GM12878 (cell line): ENCODE measurements around the gene UXT. TPM values are rescaled to one million over a fixed set of nuclear protein-coding genes. Genes with fewer than 3 reads are reported as not detected.

ENCODE experiments used
- BCLAF1 ChIP-seq: fragments of 450-650 bp; IDR thresholded peaks from 2 replicates; pipeline ENCODE4 v1.6.1; 2017; ENCODE audit warnings: antibody characterized with exemption, mild to moderate bottlenecking, moderate library complexity
- CBX3 ChIP-seq: fragments of 200-600 bp; sonication (generic); IDR thresholded peaks from 2 replicates; pipeline ENCODE4 v1.6.1; 2016; ENCODE audit warnings: low read depth, borderline replicate concordance
- CREM ChIP-seq: IDR thresholded peaks from 2 replicates; pipeline ENCODE4 v1.6.1; 2014; ENCODE audit warnings: antibody characterized with exemption, low read depth
- CUX1 ChIP-seq: IDR thresholded peaks from 2 replicates; pipeline ENCODE4 v1.6.1; 2012; ENCODE audit warnings: improper control_type of control experiment, low read depth, low read length; ENCODE audit not compliant: insufficient replicate concordance
- E2F8 ChIP-seq: fragments of 450-650 bp; IDR thresholded peaks from 2 replicates; pipeline ENCODE4 v1.6.1; 2018; ENCODE audit warnings: mild to moderate bottlenecking, low read depth, moderate library complexity; ENCODE audit not compliant: partially characterized antibody
- EGR1 ChIP-seq, 2 experiments: IDR thresholded peaks; 1 replicate in 1 of 2; 2 replicates in 1 of 2; pipeline ENCODE4 v1.6.1; 2011 to 2012; ENCODE audit warnings: low read depth in 2 of 2, low read length in 2 of 2, borderline replicate concordance in 1 of 2, mild to moderate bottlenecking in 1 of 2, moderate library complexity in 1 of 2
- HDAC6 ChIP-seq: fragments of 200-600 bp; sonication (generic); IDR thresholded peaks from one replicate; pipeline ENCODE4 v1.8.0; 2017; ENCODE audit warnings: antibody characterized with exemption; ENCODE audit not compliant: unreplicated experiment
- HSF1 ChIP-seq: fragments of 150-350 bp; IDR thresholded peaks from 2 replicates; pipeline ENCODE4 v1.6.1; 2014; ENCODE audit warnings: mild to moderate bottlenecking, low read depth, low read length
- MAX ChIP-seq: IDR thresholded peaks from 2 replicates; pipeline ENCODE4 v1.6.1; 2012; ENCODE audit warnings: low read depth, low read length, improper control_type of control experiment
- POLR2AphosphoS2 ChIP-seq: IDR thresholded peaks from 2 replicates; pipeline ENCODE4 v1.6.1; 2011; ENCODE audit warnings: low read depth, mild to moderate bottlenecking, low read length, improper control_type of control experiment, moderate library complexity
- polyA plus RNA-seq, 11 experiments: library from polyadenylated mRNA; depleted of rRNA in 4 of 11; unstranded in 6 of 11; stranded (reverse) in 5 of 11; fragments of >200 nt; fragmentation: Nextera tagmentation in 4 of 11; fragmentation: Illumina TruSeq in 1 of 11; extraction: Ambion mirVana in 4 of 11; extraction: Trizol in 1 of 11; gene quantifications; 1 replicate in 1 of 11; 2 replicates in 10 of 11; pipeline versions ENCODE4 v1.2.1 to v1.2.3, GENCODE V29; 2011 to 2016; ENCODE audit warnings: inconsistent platforms in 2 of 11, missing spikeins in 2 of 11, low read depth in 1 of 11
- total RNA-seq, 4 experiments: library from RNA; depleted of rRNA in 3 of 4; stranded (reverse); fragments of >200 nt in 3 of 4; fragmentation: Illumina TruSeq in 1 of 4; extraction: Trizol in 1 of 4; gene quantifications; 2 replicates each; pipeline versions ENCODE4 v1.2.1 to v1.2.3, GENCODE V29; 2013 to 2021

The UXT gene
- total and polyA plus RNA-seq, 10 of the 15 experiments (the other 5 are each of a cell fraction or from before 2014, with no cell fraction given) = 105 to 245 (median 206) TPM

- TF ChIP-seq POLR2AphosphoS2 (peak; percentile 89), MAX (peak; percentile 39), CUX1 (no peak), BCLAF1 (no peak), HSF1 (no peak), CBX3 (no peak), HDAC6 (no peak), EGR1 (IDR thresholded peaks at IDR 0.05; ENCODE audit: borderline replicate concordance in 1 of 2, low read depth in 2 of 2, low read length in 2 of 2) (no peak), E2F8 (peak; percentile 55), CREM (peak; percentile 98)
- TF ChIP-seq, all 136 proteins: peak for 51
Measured at GRCh38 chrX:47658684-47659420, at the start of gene UXT (continued).
